NCI-H187 (cell line): Measurements from ENCODE around the gene INPP5K.
A peak's percentile ranks its signal among the peaks of the same experiment; 100 is the strongest.
"Not testable (repeated sequence)": the region's sequence is repeated elsewhere in the genome, so short reads cannot be mapped to it uniquely, and the experiment has no call there.

Experiments
- DNase-seq, 2 experiments: peaks; one replicate each; lab custom pipeline; 2025; lab: John Stamatoyannopoulos, UW

The INPP5K gene

DNA sequence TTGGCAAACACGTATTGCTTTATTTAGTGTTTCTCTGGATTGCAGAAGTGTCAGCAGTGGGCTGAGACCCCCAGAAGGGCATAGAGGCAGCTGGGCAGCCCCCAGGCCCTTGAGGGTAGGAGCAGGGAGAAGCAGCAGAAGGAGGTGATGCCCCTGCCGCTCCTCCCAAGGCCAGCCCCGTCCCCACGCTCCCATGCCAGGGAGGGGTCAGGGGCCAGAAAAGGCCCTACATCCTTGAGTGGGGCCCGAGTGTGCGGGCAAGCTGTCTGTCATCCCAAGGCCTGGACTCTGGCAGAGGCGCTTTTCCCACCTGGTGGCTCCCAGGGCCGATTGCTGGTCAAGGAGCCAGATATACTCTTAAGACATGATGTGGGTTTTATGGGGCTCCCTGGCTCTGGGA is 52.2 kb downstream of the INPP5K start:
- no peak for DNase-seq

DNA sequence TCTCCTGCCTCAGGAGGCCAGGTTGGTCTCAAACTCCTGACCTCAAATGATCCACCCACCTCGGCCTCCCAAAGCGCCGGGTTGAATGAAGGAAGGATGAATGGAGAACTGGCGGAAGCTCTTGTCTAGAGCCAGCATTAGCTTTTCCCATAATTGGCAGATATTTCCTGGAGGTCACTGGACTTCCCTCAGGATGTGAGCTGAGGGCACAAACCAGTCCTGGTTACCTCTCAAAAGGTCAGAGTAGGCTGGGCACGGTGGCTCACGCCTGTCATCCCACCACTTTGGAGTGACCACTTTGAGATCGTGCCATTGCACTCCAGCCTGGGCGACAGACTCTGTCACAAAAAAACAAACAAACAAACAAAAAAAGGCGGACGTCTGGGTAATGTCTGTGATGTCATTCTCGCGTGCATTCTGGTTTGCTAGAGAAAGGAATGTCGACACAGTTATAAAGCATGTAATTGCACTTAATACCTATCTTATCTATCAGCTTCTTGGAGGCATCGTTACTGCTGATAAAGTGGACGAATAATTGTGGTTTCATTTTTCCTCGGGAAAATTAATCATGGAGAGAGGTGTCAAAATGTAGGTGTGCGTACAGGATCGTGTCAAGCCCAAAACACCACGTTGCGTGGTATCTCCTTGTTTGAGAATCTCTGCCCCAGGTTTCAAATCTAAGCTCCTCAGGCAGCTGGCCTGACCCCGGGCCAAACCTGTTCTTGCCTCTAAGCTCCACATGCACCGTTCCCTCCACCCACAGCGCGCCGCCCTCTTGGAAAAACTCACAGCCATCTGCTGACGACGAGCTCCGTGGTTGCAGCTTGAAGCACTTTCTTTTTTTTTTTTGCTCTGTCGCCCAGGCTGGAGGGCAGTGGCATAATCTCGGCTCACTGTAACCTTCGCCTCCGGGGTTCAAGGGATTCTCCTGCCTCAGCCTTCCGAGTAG is 54.0 kb downstream of the INPP5K start:
- DNase-seq, result no peak

DNA sequence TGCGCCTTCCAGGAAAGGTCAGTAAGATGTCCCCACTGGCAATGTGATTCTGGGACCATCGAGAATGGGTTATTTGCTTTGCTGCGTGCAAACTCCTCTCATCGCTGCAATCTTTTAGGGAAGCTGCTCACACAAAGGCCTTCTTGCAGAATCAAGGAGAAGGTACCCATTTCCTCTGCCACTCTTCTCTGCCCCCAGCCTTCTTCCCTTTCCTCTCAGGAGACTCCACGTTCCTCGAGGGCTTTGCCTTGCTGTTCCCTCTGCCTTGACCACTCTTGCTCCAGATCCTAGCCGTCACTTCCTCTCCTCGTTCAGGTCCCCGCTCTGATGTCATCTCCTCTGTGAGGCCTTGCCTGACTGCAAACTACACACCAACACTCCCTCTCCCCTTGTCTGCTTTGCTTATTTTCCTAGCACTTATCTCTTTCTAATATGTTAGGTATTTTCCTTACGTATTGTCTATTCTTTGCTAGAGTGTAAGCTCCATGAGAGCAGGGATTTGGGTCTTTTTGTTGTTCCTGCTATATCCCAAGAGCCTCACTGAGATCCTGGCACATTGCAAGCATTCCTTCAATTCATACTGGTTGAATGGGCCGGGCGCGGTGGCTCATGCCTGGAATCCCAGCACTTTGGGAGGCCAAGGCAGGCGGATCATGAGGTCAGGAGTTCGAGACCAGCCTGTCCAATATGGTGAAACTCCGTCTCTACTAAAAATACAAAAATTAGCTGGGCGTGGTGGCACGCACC is 55.0 kb downstream of the INPP5K start:
- DNase-seq, result no peak

DNA sequence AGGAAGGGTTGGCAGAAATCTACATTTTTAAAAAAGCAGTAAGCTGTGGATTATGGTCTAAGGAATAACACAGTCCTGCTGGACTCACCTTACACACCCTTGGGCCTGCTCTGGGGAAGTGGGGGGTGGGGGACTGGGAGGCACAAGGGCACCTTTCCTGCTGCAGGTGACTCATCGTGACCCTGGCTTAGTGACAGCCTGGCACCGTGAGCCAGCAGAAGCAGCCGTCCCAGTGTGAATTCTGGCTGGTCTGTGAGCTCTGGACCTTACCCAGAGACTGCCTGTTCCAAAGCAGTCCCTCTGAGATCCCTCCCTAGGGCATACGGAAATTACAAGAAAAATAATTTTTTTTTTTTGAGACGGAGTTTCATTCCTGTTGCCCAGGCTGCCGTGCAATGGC is 56.2 kb downstream of the INPP5K start:
- DNase-seq, result no peak

DNA sequence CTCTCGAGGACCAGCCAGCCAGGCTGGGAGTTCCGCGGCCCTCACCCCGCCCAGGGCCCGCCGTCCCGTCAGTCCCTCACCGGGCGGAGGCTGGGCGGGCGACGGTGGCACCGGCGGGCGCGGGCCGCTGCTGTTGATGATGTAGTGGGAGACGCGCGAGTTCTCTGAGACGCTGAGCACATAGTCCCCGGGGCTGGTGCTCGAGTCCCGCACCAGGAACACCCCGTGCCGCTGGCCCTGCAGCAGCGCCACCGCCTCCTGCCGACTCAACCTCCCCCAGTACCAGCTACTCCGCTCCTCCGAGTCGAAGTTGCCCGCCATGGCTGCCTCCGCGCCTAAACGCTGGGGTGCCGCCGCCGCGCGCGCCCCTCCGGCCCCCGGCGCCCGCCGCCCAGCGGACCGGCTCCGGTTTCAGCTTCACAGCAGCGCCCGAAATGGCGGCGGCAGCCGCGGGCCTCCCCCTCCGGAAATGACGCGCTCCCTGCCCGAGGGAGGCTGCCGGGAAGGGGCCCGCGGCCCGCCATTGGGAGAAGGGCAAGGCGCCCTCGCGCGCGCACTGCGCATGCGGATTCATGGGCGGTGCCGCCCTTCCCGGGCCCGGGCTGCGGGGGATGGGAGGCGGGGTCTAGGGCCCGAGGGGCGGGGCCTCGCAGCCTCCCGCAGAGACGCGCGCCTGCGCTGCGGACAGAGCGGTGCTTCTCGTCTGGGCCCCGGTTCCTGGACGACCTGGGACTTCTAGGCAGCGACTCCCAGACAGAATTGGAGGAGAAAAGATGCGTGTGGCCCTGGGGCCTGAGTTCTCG is 60.4 kb downstream of the INPP5K start, which contains the start of gene CRK:
Gene CRK, minus strand, starts transcription at position 436 of the 803 bp plus-strand sequence. Its CDS starts 115 bp downstream, at position 321.
- peak; percentile 65 to 86 for DNase-seq

DNA sequence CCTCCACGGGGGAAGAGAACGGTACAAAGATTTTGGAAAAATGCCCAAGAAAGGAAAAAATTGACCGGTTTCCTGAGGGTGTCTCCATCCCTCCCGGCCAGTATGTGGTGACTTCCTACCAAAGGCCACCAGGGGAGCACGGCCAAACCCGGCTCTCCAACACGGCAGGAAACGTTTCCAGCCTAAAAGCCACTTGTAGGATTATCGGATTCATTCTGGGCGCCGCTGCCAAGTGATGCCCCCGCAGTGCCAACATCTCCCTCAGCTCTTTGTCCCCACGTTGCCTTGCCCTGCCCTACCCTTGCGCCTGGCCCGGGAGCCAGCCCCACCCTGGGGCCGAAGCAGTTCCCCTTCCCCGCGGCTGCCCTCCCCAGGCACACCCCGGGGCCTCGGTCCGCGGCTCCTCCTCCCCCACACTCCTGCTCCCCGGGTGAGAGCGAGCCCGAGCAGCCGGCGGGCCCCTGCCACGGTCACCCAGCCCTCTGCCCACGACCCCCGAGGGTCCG is 61.1 kb downstream of the INPP5K start:
- peak in 1 of 2 experiments; percentile 5 for DNase-seq

DNA sequence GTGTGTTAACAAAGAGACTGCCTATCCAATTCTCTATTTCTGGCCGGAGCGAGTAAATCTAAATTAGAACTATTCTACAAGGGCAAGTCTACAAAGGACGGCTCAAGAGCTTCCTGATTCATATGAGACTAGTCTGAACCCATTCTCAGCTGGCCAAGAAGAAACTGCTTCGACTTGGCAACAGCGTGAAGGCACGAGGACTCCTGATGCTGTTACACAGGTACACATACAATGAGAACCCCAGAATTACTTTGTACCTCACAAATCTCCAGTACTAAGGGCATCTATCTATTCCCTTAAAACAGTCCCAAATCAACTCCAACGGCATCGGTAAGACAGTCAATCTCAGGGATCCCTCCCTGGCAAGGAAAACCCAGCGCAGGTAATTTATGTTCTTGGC is 61.9 kb downstream of the INPP5K start:
- no peak for DNase-seq

DNA sequence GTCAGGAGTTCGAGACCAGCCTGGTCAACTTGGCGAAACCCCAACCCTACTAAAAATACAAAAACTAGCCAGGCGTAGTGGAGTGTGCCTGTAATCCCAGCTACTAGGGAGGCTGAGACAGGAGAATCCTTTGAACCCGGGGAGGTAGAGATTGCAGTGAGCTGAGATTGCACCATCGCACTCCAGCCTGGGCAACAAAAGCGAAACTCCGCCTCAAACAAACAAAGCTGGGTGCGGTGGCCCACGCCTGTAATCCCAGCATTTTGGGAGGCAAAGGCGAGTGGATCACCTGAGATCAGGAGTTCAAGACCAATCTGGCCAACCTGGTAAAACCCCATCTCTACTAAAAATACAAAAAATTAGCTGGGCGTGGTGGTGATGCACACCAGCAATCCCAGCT is 62.7 kb downstream of the INPP5K start:
- DNase-seq, result not testable (repeated sequence)

DNA sequence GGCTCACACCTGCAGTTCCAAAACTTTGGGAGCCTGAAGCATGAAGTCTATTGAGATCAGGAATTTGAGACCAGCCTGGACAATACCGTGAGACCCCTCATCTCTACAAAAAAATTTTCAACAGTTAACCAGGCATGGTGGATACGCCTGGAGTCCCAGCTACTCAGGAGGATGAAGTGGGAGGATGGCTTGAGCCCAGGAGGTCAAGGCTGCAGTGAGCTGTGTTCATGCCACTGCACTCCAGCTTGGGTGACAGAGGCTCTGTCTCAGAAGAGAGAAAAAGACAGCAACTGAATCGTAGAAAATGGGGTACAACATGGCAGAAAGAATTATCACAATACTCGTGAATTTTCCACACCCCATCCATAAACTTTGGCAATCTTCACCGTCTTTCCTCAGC is 63.6 kb downstream of the INPP5K start:
- DNase-seq, result no peak

DNA sequence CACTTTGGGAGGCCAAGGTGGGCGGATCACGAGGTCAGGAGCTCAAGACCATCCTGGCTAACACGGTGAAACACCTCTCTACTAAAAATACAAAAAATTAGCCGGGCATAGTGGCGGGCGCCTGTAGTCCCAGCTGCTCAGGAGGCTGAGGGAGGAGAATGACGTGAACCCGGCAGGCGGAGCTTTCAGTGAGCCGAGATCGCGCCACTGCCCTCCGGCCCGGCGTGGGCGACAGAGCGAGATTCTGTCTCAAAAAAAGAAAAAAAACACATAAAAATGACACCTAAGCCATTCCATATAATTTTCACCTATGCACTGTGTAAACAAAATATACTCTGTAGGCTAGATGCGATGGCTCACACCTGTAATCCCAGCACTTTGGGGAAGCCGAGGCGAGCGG is 66.2 kb downstream of the INPP5K start:
- not testable (repeated sequence) for DNase-seq

DNA sequence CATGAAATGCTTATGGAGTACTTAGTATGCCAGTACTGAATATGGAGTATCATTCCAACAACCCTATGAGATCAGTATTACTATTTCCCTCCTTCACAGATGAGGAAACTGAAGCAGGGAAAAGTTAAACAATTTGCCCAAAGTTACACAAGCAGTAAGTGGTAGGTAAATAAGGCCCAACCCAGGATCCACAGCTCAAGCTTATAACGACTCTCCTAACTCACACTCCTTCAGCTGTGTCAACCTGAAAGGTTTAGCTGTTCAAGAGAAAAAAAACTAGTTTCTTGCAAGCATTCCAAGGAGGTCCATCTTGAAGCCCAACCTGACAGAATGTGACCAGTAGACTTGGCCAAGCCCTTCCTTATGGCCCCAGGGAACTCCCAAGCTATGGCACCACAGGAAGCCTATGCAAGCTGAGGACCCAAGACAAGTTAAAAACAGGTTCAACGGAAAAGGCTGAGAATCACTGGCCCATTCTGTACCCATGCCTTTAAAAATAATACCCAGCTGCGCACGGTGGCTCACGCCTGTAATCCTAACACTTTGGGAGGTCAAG is 66.9 kb downstream of the INPP5K start:
- DNase-seq, result no peak

DNA sequence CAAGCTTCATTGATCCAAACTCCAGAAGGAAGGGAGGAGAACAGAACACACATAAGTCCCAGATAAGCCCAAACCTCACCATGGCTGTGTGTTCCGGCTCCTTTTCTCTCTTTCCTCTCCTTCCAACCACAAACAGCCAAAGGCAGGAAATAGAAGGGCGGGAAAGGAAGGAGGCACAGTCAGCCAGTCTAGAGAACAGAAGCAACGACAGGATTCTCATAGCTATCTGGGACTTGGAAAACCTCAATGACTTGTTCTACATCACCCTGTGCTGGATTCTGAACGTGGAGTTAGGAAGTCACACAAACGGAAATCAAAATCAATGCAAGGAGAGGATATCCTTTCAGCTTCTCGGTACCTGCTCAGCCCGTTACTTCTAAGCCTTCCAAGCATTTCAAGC is 69.4 kb downstream of the INPP5K start:
- DNase-seq, result no peak

DNA sequence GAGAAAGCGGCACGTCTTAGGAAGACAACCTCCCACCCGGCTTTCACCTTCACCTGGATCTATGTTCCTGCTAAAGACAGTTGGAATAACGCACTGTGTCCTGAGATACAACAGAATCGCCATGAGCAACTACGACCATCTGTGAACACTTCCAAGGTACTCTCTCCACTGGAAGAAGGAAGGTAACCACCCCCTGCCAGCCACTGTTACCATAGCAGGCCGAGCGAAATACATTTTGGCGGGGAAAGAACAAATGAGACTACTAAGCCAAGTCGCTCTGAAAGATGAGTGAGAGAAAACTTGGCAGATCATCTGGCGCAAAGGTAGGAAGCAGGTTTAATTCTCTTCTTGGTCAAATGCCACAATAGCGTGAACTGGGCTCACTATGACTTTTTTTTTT is 70.2 kb downstream of the INPP5K start:
- no peak for DNase-seq

DNA sequence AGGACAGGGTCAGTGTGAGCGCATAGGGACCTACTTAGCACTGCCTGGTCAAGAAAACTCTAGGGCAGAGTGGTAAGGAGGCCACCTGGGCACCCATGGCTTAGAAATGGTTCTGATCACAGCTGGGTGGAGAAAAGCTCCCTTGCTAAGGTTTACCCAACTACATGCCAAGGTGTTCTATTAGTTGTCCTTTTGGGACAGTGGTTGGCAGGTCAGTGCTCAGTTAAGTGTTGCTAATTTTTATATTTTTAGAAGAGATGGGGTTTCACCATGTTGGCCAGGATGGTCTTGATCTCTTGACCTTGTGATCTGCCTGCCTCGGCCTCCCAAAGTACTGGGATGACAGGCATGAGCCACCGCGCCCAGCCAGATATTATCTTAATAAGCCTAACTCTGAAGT is 70.7 kb downstream of the INPP5K start:
- not testable (repeated sequence) for DNase-seq
